CD4-positive, alpha-beta T cell (primary cell): Measurements from ENCODE around the gene GARS1. TPM values are rescaled to one million over a fixed set of nuclear protein-coding genes. Genes with fewer than 3 reads are reported as not detected.

Source experiments
- ATAC-seq: fragments of 200-7000 bp; cut with Tn5 transposase; one replicate; pipeline ENCODE4 v1.10.0; 2022; ENCODE audit warnings: mild to moderate bottlenecking; ENCODE audit not compliant: poor library complexity
- CTCF ChIA-PET: fragments of 350-600 bp; sonication (Branson Sonifier 250); formaldehyde crosslinking; loops from one replicate; lab custom pipeline; 2021; ENCODE audit warnings: antibody characterized with exemption, inconsistent platforms; lab: Charles Lee
- POLR2A ChIA-PET: fragments of 350-600 bp; sonication (Branson Sonifier 250); formaldehyde crosslinking; loops from one replicate; lab custom pipeline; 2021; ENCODE audit warnings: antibody characterized with exemption, inconsistent platforms; lab: Charles Lee
- DNase-seq, 14 experiments: peaks; one replicate each; pipeline ENCODE4 v3.0.0-alpha.2; 2013 to 2020; ENCODE audit warnings: mixed read lengths in 2 of 14
- H3K27ac ChIP-seq, 2 donors: one replicate each; pipeline versions ENCODE4 v1.5.1 to v1.7.0; 2013; ENCODE audit warnings: low read length in 2 of 2, low read depth in 1 of 2, mild to moderate bottlenecking in 1 of 2
- H3K27me3 ChIP-seq, 2 experiments: 1 replicate in 1 of 2; 2 replicates in 1 of 2; pipeline versions ENCODE4 v1.6.1 to v1.7.0; 2013; ENCODE audit warnings: low read length in 2 of 2, control low read depth in 1 of 2, mild to moderate bottlenecking in 1 of 2, moderate library complexity in 1 of 2; ENCODE audit not compliant: insufficient read depth in 2 of 2, control insufficient read depth in 1 of 2
- H3K36me3 ChIP-seq: one replicate; pipeline ENCODE4 v1.6.1; 2013; ENCODE audit warnings: low read length, control low read depth; ENCODE audit not compliant: insufficient read depth
- H3K4me1 ChIP-seq: one replicate; pipeline ENCODE4 v1.6.1; 2013; ENCODE audit warnings: low read length, control low read depth; ENCODE audit not compliant: insufficient read depth
- H3K4me3 ChIP-seq: one replicate; pipeline ENCODE4 v1.5.1; 2013; ENCODE audit warnings: mild to moderate bottlenecking, low read length, moderate library complexity
- H3K9me3 ChIP-seq, 2 experiments: 1 replicate in 1 of 2; 2 replicates in 1 of 2; pipeline versions ENCODE4 v1.6.1 to v1.7.0; 2013; ENCODE audit warnings: low read length in 2 of 2, mild to moderate bottlenecking in 2 of 2, control low read depth in 1 of 2, moderate library complexity in 1 of 2; ENCODE audit not compliant: control insufficient read depth in 1 of 2, insufficient read depth in 1 of 2
- H3K27ac Mint-ChIP-seq: one replicate; pipeline ENCODE4 v1.8.0; 2020; ENCODE audit warnings: mixed read lengths
- H3K27me3 Mint-ChIP-seq: one replicate; pipeline ENCODE4 v1.8.0; 2021; ENCODE audit warnings: mixed read lengths
- H3K36me3 Mint-ChIP-seq: one replicate; pipeline ENCODE4 v1.8.0; 2021; ENCODE audit warnings: low read depth, mixed read lengths
- H3K4me1 Mint-ChIP-seq: one replicate; pipeline ENCODE4 v1.8.0; 2021; ENCODE audit warnings: low read depth, mixed read lengths
- H3K4me3 Mint-ChIP-seq: one replicate; pipeline ENCODE4 v1.8.0; 2020; ENCODE audit warnings: mild to moderate bottlenecking, mixed read lengths
- H3K9me3 Mint-ChIP-seq: one replicate; pipeline ENCODE4 v1.8.0; 2020; ENCODE audit warnings: mixed read lengths
- intact Hi-C, 2 experiments: fragments of 100-400 bp; cut with DNase I in 1 of 2; cut with micrococcal nuclease in 1 of 2; formaldehyde crosslinking; loops; one replicate each; pipeline versions ENCODE4 v1.15.1 to v1.9.0; 2023 to 2025; cut with DNase I, micrococcal nuclease
- total RNA-seq, 174 experiments: library from RNA in 2 of 174; stranded (reverse) in 2 of 174; gene quantifications; one replicate each; pipeline ENCODE4 v1.2.3 and lab custom pipeline; 2021 to 2026
- TF ChIP-seq, protein P1 (sequence below): fragments of 200-600 bp; IDR thresholded peaks from one replicate; pipeline ENCODE4 v1.8.0; 2022; ENCODE audit warnings: antibody characterized with exemption, mild to moderate bottlenecking

The GARS1 gene
- total RNA-seq, 2 experiments from 2014 or later: 127 to 132 TPM

DNA sequence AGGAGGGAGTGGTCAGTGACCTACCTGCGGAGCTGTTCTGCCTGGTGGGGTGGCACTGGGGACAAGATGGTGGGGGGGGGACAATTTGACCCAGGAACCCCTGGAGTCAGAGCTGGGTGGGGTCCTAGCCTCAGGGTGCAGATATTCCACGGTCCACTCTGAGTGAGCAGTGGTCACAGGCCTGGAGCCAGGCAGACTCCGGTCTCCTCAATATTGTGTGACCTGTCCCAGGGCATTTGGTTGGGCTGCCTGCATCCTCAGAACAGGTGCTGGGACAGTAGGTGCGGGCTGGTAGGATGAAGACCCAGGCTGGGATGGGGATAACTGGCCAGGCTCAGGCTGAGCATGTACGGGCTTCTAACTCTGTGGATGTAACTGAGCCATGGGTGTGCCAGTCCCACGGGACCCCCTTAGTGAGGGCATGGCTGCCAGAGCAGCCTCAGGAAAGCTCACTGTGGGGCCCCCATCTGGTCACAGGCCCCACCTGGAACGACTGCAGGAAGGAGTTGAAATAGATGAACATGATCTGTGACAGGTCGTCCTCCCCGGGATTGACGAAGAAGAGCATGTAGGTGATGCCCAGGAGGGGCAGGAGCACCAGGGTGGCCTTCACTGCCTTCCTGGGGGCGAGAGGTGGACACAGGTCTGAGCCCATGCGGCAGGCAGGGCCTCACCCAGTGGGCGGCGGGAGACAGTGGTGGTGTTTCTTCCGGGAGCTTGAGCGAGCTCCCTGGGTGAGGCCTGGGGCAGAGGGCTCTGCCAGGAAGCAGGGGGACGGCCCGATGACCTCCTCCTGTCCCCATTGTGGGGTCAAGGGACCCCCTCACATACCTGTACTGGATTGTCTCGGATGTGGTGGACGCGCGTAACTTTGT lies 60.7 kb downstream of the GARS1 start:
- Mint-ChIP-seq H3K9me3 (no peaks in the 10 kb centered on the region), H3K4me1 (no peaks in the 10 kb centered on the region), H3K27ac (no peak overlapping the region), H3K36me3 (no peaks in the 10 kb centered on the region), H3K27me3 (no peaks in the 10 kb centered on the region), H3K4me3 (no peak overlapping the region)
- Histone ChIP-seq H3K36me3 (no peaks in the 10 kb centered on the region), H3K4me1 (no peaks in the 10 kb centered on the region), H3K27me3 (no peaks in the 10 kb centered on the region), H3K9me3 (no peaks in the 10 kb centered on the region), H3K27ac (no peak overlapping the region), H3K4me3 (no peak overlapping the region)
- TF ChIP-seq, protein P1, sequence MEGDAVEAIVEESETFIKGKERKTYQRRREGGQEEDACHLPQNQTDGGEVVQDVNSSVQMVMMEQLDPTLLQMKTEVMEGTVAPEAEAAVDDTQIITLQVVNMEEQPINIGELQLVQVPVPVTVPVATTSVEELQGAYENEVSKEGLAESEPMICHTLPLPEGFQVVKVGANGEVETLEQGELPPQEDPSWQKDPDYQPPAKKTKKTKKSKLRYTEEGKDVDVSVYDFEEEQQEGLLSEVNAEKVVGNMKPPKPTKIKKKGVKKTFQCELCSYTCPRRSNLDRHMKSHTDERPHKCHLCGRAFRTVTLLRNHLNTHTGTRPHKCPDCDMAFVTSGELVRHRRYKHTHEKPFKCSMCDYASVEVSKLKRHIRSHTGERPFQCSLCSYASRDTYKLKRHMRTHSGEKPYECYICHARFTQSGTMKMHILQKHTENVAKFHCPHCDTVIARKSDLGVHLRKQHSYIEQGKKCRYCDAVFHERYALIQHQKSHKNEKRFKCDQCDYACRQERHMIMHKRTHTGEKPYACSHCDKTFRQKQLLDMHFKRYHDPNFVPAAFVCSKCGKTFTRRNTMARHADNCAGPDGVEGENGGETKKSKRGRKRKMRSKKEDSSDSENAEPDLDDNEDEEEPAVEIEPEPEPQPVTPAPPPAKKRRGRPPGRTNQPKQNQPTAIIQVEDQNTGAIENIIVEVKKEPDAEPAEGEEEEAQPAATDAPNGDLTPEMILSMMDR: no peak
- intact Hi-C loops: no loop called here
- POLR2A ChIA-PET: no interaction called here
- ATAC-seq: no peak
- CTCF ChIA-PET: no interaction called here
- peak in 1 of 14 experiments; percentile 27 for DNase-seq

DNA sequence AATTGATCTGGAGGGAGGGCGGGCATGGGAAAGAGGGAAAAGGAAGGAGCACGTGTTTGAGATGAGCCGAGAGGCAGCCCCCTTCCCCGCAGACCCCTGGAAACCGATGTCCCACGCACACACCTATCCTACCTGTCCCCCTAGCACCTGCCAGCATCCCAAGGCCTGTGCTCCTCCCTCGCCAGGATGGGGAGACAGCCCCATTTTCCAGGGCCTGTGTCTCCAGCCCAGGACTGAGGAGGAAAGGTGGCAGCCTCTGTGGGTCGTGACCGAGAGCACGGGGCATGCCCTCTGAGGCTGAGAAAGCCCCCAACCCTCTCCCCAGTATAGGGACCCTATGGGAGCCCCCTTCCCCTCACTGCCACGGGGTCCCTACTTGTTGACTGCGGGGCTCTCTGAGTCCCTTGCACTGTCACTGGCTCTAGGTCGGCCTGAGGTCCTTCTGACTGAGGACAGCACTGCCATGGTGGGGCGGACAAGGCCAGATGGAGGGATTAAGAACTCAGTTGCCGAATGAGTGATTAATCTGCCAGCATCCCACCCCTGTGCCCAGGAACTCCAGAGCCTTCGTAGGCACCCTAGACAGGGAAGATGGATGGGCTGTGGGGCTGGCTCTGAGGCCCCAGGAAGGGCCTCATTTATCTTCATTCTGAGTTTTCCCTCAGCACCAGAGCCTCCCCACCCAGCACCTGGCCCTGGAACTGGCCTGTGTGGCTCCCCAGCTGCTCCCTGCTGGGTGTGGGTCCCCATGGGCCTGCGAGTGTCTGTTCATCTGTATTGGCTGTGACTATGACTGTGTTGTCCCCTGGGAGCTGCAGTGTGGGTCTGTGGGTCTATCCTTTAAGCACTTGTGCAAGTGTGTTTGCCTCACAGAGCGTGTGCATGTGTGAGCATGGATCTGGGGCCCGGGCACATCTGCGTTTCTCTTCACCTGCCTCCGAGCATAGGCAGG lies 61.6 kb downstream of the GARS1 start:
- Histone ChIP-seq H3K27me3 (no peaks in the 10 kb centered on the region), H3K4me1 (no peaks in the 10 kb centered on the region), H3K36me3 (no peaks in the 10 kb centered on the region), H3K9me3 (no peaks in the 10 kb centered on the region), H3K27ac (no peak overlapping the region), H3K4me3 (no peak overlapping the region)
- no peaks in the 10 kb centered on the region for H3K9me3 Mint-ChIP-seq
- no peak overlapping the region for H3K27ac Mint-ChIP-seq
- ChIA-PET CTCF (no interaction called here), POLR2A (no interaction called here)
- intact Hi-C loops: no loop called here
- no peak overlapping the region for H3K4me3 Mint-ChIP-seq
- TF ChIP-seq, protein P1: no peak
- H3K36me3 Mint-ChIP-seq: no peaks in the 10 kb centered on the region
- H3K4me1 Mint-ChIP-seq: no peaks in the 10 kb centered on the region
- DNase-seq (peak in 1 of 14 experiments; percentile 19), ATAC-seq (no peak)
- H3K27me3 Mint-ChIP-seq: no peaks in the 10 kb centered on the region

DNA sequence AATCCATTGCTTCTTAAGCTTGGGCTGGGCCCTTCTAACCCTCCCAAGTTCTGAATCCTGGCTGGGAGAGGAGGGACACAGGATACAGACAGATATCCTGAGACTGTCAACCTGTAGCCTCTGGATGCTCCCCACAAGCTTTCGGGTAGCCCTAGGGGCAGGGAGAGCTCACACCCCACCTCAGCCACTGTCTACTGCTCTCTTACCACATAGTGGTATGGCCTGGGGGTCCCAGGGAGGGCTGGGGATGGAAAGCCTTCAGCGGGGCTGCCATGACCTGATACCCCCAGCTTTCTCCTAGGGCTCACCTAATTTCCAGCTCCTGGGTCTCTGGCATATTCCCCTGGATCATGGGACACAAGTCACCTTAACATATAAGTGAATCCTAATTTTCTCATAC lies 62.5 kb downstream of the GARS1 start:
- ChIA-PET POLR2A (no interaction called here), CTCF (no interaction called here)
- Histone ChIP-seq H3K4me1 (no peaks in the 10 kb centered on the region), H3K27me3 (no peaks in the 10 kb centered on the region), H3K27ac (no peak overlapping the region), H3K4me3 (no peak overlapping the region), H3K9me3 (no peaks in the 10 kb centered on the region), H3K36me3 (no peaks in the 10 kb centered on the region)
- DNase-seq (peak in 1 of 14 experiments; percentile 6), ATAC-seq (no peak)
- no peak overlapping the region for H3K4me3 Mint-ChIP-seq
- H3K27ac Mint-ChIP-seq: no peak overlapping the region
- no peaks in the 10 kb centered on the region for H3K9me3 Mint-ChIP-seq
- intact Hi-C loops: no loop called here
- TF ChIP-seq, protein P1: no peak
- H3K4me1 Mint-ChIP-seq: no peaks in the 10 kb centered on the region
- no peaks in the 10 kb centered on the region for H3K27me3 Mint-ChIP-seq
- H3K36me3 Mint-ChIP-seq: no peaks in the 10 kb centered on the region
